Activated naive CD8-positive, alpha-beta T cell (primary cell): Measurements from ENCODE around the gene LRP1.

Source experiments
- H3K27ac Mint-ChIP-seq: one replicate; pipeline ENCODE4 v1.8.0; 2021; ENCODE audit warnings: mixed read lengths
- H3K27me3 Mint-ChIP-seq: one replicate; pipeline ENCODE4 v1.8.0; 2021; ENCODE audit warnings: mixed read lengths
- H3K36me3 Mint-ChIP-seq: one replicate; pipeline ENCODE4 v1.8.0; 2021; ENCODE audit warnings: mixed read lengths
- H3K4me1 Mint-ChIP-seq: one replicate; pipeline ENCODE4 v1.8.0; 2021; ENCODE audit warnings: low read depth, mixed read lengths
- H3K4me3 Mint-ChIP-seq: one replicate; pipeline ENCODE4 v1.8.0; 2021; ENCODE audit warnings: mild to moderate bottlenecking, mixed read lengths
- H3K9me3 Mint-ChIP-seq: one replicate; pipeline ENCODE4 v1.8.0; 2021; ENCODE audit warnings: low read depth, mixed read lengths

The LRP1 gene

DNA sequence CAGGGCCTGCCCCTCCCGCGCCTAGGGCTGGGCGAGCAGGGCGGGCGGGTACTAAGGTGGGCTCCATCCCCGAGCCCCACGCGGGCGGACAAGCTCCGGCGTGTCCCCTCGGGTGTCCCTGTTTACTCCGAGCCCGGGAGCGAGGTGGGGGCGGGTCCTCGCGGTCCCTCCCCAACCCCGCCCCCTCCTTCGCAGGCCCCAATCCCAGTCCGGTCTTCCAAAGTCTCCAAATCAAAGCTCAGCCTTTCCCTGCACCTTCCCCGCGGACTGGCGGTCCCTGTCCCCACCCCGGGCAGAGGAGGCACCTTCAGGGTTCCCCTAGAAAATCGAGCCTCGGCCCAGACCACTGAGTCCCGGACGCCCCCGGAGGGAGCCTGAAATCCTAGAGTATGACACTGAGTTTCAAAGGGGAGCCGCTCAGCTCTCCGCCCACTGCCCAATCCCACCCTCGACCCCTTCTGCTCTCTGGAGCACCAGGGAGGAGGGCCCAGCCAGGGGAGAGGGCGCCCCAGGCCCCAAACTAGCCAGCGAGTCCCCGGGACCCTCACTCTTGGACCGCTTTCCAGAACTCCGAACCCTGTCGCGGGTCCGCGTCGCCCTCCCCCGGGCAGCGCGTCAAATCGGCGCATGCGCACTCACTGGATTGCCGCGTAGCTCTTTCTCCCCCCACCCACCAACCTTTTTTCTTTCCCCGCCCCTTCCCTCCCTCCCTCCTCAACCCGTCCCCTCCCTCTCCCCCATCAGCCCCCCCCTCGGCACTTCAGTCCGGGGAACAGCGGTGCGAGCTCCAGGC is at the start of gene LRP1:
Gene LRP1 (plus strand): TSS at position 758 of the 793 bp plus-strand sequence. CDS start 482 bp downstream, outside the sequence.
- Mint-ChIP-seq H3K9me3 (no peaks in the 10 kb centered on the region), H3K27ac (peak within 1 kb of the TSS; percentile 16), H3K4me3 (peak within 1 kb of the TSS; percentile 85), H3K27me3 (no peaks in the 10 kb centered on the region), H3K4me1 (peaks cover 18% of the 10 kb centered on the region), H3K36me3 (no peaks in the 10 kb centered on the region)

DNA sequence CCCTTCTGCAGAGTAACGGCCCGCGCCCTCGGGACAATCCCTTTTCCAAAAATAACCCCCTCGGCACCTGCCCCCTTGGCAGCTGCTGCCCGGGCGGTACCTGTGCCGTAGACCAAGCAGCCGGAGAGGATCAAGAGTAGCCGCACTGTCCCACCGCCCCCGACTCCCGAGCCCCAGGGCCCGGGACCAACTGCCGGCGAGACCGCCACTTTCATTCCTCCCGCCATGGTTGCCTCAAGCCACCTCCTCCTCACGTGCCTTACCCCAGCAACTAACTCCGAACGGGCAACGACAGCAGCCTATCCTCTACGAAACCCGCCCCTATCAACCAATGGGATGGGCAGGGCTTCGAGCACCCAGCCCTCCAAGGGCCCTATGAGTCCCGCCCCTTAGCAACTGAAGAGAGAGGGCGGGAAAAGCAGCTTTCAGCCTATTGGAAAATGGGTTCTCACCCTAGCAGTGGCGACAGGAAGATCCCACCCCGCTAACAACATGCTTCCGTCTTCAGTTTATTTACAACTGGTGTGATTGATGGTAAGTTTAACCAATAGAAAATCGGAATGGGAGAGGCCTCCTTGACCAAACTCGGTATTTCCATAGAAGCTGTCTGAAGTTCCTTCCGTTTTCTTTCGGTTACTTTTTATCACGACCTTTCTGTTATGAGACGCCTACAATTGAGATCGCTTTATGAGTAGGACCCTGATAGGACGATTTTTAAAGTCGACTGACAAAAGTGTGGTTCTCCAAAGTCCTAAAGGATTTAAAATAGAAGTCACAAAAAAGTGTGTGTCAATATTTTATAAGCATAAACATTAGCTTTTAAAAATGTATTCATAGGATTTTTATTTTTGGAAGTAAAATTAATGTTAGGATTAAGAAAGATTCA is 49.5 kb upstream of the LRP1 start, which contains the start of gene NEMP1:
Gene NEMP1 (minus strand): TSS at position 273 of the 886 bp plus-strand sequence. CDS start 46 bp downstream, at position 227.
- Mint-ChIP-seq H3K27me3 (no peaks in the 10 kb centered on the region), H3K9me3 (no peaks in the 10 kb centered on the region), H3K4me3 (peak within 1 kb of the TSS; percentile 93), H3K4me1 (peaks cover 25% of the 10 kb centered on the region), H3K36me3 (no peaks in the 10 kb centered on the region), H3K27ac (peak within 1 kb of the TSS; percentile 96)

DNA sequence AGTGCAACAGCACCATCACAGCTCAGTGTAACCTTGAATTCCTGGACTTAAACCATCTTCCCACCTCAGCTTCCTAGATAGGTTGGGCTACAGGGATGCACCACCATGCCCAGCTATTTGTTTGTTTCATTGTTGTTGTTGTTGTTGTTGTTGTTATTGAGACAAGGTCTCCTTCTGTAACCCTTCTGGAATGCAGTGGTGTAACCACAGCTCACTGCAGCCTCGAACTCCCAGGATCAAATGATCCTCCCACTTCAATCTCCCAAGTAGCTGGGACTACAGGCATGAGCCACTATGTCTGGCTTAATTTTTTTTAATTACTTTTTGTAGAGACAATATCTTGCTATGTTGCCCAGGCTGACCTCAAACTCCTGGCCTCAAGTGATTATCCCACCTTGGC is 48.5 kb upstream of the LRP1 start:
- Mint-ChIP-seq H3K36me3 (no peaks in the 10 kb centered on the region), H3K4me1 (peaks cover 28% of the 10 kb centered on the region), H3K9me3 (no peaks in the 10 kb centered on the region), H3K4me3 (peak overlapping the region; percentile 93), H3K27ac (peak overlapping the region; percentile 34), H3K27me3 (no peaks in the 10 kb centered on the region)

DNA sequence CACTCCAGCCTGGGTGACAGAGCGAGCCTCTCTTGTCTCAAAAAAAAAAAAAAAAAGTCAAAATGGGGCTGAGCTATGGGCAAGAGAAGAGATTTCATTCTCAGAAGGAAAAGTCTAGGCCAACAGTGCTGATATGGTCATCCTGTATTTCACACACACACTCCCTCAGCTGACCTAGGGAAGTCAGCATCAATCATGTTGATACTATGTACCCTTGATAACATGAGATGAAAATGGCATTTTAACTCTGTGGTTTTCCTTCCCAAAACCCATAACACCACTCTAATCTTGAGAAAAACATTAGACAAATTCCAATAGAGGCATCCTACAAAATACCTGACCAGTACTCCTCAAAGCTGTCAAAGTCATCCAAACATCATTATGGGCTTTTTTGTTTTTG is 47.4 kb upstream of the LRP1 start:
- H3K36me3 Mint-ChIP-seq: no peaks in the 10 kb centered on the region
- peak overlapping the region; percentile 78 for H3K27ac Mint-ChIP-seq
- peaks cover 39% of the 10 kb centered on the region for H3K4me1 Mint-ChIP-seq
- H3K4me3 Mint-ChIP-seq: no peak overlapping the region
- no peaks in the 10 kb centered on the region for H3K27me3 Mint-ChIP-seq
- no peaks in the 10 kb centered on the region for H3K9me3 Mint-ChIP-seq

DNA sequence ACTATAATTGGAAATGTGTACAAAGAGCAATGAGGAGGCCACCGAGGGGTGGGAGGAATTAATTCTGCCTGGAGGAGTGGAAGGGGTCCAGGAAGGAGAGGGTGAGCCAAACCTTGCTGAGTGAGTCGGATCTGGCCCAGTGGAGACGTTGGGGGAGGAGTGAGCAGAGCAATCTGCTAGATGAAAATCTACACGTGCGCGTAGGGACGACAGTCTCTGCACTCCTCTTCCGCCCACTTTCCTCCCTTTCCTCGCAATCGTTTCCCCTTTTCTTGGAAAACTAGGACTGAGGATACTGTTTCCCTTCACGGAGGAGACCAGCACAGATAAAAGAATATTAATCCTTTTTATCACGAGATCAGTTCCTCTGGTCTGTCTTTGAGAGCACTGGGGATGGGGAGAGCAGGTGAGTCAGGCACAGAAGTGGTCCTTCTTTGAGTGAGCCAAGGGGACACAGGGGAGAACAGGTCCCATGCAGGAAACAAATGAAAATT is 42.2 kb upstream of the LRP1 start:
- H3K27me3 Mint-ChIP-seq: no peaks in the 10 kb centered on the region
- no peaks in the 10 kb centered on the region for H3K36me3 Mint-ChIP-seq
- H3K9me3 Mint-ChIP-seq: no peaks in the 10 kb centered on the region
- peaks cover 44% of the 10 kb centered on the region for H3K4me1 Mint-ChIP-seq
- peak overlapping the region; percentile 97 for H3K27ac Mint-ChIP-seq
- H3K4me3 Mint-ChIP-seq: peak overlapping the region; percentile 87

DNA sequence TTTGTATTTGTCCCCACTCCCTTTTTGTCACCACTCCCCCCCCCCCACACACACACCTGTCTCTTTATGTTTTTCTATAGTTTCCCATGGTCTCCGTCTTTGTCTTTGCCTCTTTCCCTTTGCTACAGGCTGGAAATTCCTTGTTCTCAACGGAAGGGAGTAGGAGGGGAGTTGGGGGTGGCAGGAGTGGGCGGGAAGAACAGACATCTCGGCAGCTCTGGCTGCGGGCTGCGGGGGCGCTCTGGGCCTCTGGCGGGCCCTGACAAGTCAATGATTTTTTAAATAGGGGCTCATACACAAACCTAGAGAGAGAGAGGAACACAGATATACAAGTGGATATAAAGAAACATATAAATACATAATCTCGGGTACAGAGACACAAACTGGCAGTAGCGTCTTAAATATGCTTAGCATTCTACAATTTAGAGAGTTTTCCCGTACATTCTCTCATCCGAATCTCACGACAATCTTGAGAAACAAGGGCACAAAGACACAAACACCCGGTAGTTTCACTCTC is 41.7 kb upstream of the LRP1 start:
- peak overlapping the region; percentile 87 for H3K4me3 Mint-ChIP-seq
- no peaks in the 10 kb centered on the region for H3K27me3 Mint-ChIP-seq
- no peaks in the 10 kb centered on the region for H3K9me3 Mint-ChIP-seq
- peak overlapping the region; percentile 97 for H3K27ac Mint-ChIP-seq
- peaks cover 46% of the 10 kb centered on the region for H3K4me1 Mint-ChIP-seq
- H3K36me3 Mint-ChIP-seq: no peaks in the 10 kb centered on the region

DNA sequence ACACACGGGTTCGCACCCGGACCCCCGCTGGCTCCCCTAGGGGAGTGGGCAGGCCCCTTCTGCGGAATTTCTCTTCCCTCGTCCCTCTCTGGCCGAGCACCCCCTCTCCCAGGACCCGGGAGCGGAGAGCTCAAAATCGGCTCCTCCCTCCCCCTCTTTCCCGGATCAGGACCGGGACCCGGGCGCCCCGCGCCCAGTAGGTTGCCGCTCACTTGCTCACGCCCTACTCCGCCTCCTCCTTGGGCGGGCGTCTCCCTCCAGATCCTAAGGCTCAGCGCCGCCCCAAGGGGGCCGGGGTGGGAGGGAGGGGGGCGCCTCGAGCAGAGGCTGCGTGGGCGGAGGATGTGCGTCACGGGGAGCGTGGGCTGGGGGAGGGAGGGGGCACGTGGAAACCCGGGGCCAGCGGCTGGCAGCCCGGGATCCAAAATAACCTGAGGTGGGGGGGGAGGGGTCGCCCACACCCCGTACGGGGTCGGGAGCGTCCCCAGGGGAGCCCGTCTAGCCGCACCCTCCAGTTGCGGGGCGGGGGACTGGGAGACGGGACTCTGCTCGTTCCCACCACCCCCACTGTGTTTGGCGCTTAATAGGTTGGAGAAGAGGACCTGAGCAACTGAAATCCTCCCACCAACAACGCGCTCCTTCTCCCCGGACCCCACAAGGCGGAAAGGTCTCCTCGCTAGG is 41.1 kb upstream of the LRP1 start:
- peak overlapping the region; percentile 93 for H3K4me3 Mint-ChIP-seq
- H3K9me3 Mint-ChIP-seq: no peaks in the 10 kb centered on the region
- H3K27me3 Mint-ChIP-seq: no peaks in the 10 kb centered on the region
- no peaks in the 10 kb centered on the region for H3K36me3 Mint-ChIP-seq
- H3K27ac Mint-ChIP-seq: peak overlapping the region; percentile 97
- H3K4me1 Mint-ChIP-seq: peaks cover 52% of the 10 kb centered on the region

DNA sequence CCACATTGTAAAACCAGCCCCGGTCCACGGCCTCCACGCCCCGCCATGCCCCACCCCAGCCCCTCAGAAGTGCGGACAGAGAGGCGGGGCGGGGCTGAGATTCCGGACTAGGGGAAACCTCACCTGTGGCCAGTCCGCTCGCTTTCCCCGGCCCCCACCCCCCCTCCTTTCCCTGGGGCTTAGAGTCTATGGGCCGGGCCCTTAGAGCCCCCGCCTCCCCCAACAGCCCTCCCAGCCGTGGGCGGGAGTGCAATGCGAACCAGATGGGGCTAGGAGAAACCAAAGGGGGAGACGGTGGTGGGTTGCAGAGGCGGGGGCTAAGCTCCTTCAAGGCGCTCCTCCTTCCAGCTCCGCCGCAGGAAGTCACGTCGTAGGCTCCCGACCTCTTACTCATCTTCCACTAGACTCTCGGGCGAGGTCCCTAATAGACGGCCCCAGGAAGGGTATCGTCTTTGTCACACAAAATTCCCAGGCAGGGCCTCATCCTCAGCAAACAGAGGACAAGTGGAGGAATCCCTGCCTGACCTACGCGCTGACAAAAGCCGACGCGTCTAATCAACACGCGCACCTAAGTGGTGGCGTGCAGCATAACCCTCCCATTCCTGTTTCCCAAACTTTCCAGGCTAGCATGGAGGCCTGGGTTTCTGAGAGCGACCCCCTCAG is 40.5 kb upstream of the LRP1 start:
- Mint-ChIP-seq H3K4me3 (peak overlapping the region; percentile 93), H3K9me3 (no peaks in the 10 kb centered on the region), H3K27me3 (no peaks in the 10 kb centered on the region), H3K4me1 (peaks cover 58% of the 10 kb centered on the region), H3K27ac (peak overlapping the region; percentile 96), H3K36me3 (no peaks in the 10 kb centered on the region)

DNA sequence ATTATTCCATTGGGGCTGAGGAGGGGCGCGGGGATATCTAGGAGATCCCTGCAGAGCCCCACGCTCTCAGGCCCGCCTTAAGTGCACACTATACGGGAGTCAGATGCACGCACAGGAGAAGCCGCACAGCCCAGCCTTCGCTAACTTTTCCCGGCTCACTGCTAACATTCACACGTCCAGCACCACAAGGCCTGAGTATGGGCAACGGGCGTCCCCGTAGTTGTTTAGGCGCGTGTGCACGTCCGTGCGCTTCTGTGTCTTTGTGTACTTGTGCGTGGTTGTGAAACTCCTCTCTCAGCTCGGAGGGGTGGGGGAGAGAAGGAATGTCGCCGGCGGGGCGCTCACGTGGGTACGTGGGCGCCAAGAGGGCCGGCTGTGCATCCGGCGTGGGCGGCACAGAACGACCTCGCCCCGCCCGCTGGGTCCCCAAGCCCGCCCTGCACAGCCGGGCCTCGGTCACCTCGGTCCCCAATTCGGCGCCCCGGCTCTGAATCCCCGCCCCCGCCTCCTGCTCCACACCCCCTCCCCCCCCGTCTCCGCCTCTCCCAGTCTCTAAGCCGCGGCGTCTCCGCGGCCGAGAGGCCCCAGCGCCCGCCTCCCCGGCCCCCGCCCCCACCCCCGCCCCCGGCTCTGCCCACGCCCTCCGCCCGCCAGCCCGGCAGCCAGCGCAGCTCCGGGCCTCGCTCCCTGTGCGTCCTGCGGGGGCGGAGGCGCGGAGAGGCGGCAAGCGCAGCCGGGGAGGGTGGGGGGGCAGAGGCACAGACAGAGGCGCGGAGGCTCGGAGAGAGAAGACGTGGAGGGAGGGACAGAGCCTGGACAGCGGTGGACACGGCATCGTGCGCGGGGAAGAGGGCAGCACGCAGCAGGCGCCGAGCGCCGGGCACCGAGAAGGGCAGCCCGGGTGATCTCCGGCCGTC is 39.7 kb upstream of the LRP1 start, which contains the start of gene NAB2:
Gene NAB2 (plus strand): TSS at position 761 of the 917 bp plus-strand sequence. CDS start 158 bp downstream, outside the sequence.
- no peaks in the 10 kb centered on the region for H3K9me3 Mint-ChIP-seq
- peak within 1 kb of the TSS; percentile 96 for H3K27ac Mint-ChIP-seq
- H3K4me1 Mint-ChIP-seq: peaks cover 59% of the 10 kb centered on the region
- H3K27me3 Mint-ChIP-seq: no peaks in the 10 kb centered on the region
- H3K36me3 Mint-ChIP-seq: no peaks in the 10 kb centered on the region
- peak within 1 kb of the TSS; percentile 95 for H3K4me3 Mint-ChIP-seq

DNA sequence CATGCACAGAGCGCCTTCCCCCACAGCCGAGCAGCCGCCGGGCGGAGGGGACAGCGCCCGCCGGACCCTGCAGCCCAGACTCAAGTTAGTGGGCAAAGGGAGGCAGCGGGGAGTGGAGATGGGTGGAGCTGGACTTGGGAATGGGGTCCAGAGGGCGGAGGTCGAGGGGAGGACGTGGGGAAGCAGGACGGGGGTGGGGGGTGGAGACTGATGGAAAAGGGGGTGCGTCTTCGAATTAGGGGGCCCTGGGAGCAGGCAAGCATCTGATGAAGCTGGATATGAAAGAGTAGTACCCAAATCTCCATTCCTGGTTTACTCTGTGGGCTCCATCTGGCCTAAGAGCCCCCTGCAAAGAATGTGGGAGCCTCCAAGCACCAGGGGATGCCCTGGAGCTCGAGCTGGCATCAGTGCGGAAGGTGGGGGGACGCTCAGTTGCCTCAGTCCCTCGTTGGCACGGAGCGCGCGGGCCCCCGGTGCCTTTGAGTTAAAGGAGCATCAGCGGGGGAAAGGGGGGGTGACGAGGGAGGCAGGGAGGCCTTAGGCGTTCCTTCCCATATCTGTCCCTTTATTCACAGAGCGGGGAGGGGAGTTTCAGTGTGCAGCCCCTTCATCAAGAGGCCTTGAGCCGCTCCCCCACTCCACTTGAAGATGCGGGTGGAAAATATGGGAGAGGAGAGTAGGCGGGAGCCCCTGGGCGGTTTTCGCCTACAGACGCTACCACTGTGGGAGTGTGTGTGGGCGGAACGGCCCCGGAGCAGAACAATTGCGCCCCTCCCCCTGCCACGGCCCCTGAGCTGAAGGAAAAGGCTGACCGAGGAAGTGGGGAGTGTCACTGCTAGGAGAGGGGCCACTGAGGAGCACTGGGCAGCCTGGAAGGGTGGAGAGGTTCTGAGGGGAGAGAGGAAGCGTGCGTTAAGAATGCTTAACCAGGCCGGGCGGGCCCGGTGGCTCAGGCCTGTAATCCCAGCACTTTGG is 38.7 kb upstream of the LRP1 start:
- H3K27me3 Mint-ChIP-seq: no peaks in the 10 kb centered on the region
- H3K27ac Mint-ChIP-seq: peak overlapping the region; percentile 89
- peak overlapping the region; percentile 95 for H3K4me3 Mint-ChIP-seq
- H3K9me3 Mint-ChIP-seq: no peaks in the 10 kb centered on the region
- H3K4me1 Mint-ChIP-seq: peaks cover 63% of the 10 kb centered on the region
- H3K36me3 Mint-ChIP-seq: no peaks in the 10 kb centered on the region

DNA sequence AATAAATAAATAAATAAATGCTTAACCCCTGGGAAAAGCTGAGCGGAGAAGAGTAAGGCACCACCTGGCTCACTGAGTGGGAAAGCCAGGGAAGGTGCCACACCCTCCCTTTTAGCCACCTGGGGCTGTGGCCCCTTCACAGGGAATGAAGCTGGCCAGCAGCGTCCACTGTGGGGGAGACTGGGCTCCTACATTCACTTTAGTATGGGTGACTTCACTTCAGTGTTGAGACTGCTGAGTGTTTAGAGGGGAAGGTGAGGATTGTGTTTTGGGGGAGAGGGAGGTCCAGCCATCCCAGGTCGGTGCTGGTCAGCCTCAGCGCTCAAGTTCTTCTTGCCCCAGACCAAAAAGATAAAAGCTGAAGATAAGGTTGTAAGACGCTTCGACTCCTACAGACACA is 37.8 kb upstream of the LRP1 start:
- H3K4me1 Mint-ChIP-seq: peaks cover 61% of the 10 kb centered on the region
- no peaks in the 10 kb centered on the region for H3K27me3 Mint-ChIP-seq
- peak overlapping the region; percentile 95 for H3K4me3 Mint-ChIP-seq
- H3K27ac Mint-ChIP-seq: peak overlapping the region; percentile 84
- H3K9me3 Mint-ChIP-seq: no peaks in the 10 kb centered on the region
- no peaks in the 10 kb centered on the region for H3K36me3 Mint-ChIP-seq

DNA sequence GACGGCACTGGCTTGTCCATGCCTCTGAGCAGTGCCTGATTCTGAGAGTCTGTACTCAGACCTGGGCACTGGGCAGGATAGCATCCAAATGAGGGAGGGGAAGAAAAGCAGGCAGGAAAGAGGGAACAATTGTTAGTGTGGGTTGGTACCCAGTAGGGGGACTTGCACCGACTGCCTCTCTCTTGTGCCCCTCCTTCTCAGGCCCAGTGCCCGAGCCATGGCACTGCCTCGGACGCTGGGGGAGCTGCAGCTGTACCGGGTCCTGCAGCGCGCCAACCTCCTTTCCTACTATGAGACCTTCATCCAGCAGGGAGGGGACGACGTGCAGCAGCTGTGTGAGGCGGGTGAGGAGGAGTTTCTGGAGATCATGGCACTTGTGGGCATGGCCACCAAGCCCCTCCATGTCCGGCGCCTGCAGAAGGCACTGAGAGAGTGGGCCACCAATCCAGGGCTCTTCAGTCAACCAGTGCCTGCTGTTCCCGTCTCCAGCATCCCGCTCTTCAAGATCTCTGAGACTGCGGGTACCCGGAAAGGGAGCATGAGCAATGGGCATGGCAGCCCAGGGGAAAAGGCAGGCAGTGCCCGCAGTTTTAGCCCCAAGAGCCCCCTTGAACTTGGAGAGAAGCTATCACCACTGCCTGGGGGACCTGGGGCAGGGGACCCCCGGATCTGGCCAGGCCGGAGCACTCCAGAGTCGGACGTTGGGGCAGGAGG is 37.2 kb upstream of the LRP1 start:
- H3K36me3 Mint-ChIP-seq: peaks cover under 1% of the 10 kb centered on the region

More for the DNA sequence above, 37.2 kb upstream of the LRP1 start:
- H3K4me1 Mint-ChIP-seq: peaks cover 56% of the 10 kb centered on the region
- H3K4me3 Mint-ChIP-seq: peak overlapping the region; percentile 95
- H3K27ac Mint-ChIP-seq: peak overlapping the region; percentile 84
- no peaks in the 10 kb centered on the region for H3K9me3 Mint-ChIP-seq
- no peaks in the 10 kb centered on the region for H3K27me3 Mint-ChIP-seq
